Measurements from ENCODE around the gene RBBP8.

DNA sequence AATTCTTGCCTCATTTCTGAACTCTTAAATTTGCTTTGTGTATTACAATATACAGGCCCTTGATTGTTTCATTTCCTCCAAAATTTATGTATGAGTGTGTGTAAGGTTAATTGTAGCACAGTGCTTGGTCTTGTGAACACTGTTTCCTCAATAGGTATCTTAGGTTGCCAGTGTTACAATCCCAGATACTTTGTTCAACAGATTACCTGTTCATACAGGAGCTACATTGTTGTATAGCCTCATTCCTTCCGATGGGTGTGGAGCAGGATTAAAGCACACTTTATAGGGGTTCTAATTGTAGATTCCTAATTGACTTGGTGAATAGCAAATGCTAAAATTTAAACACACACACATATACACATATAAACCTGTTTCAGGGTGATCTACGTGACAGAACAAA is 10.7 kb downstream of the RBBP8 start:
- TF ChIP-seq CTCF (IDR thresholded peaks at IDR 0.05; ENCODE audit: poor library complexity) = no peak
- TF ChIP-seq EZH2phosphoT487 (IDR thresholded peaks at IDR 0.05; ENCODE audit: low read depth, severe bottlenecking, unreplicated experiment) = no peak
- TF ChIP-seq EZH2 (IDR thresholded peaks at IDR 0.05; ENCODE audit: borderline replicate concordance) = no peak

Measured in hepatocyte (in vitro differentiated cells).